GM04503 (cell line): ENCODE measurements around the gene RND1.

ENCODE experiments used
- DNase-seq: peaks from one replicate; pipeline ENCODE4 v3.0.0-alpha.2; 2012; ENCODE audit warnings: low read depth

RND1 gene

GRCh38 chr12:48827513-48828096 is 38.1 kb downstream of the RND1 start:
- no peak for DNase-seq

- no peak for DNase-seq
These were observed 38.6 kb downstream of the RND1 start for GRCh38 chr12:48827026-48827425.

- DNase-seq = no peak
These were observed 39.3 kb downstream of the RND1 start for GRCh38 chr12:48826209-48826855.

- DNase-seq = no peak
These were observed 40.8 kb downstream of the RND1 start for GRCh38 chr12:48824905-48825304.

GRCh38 chr12:48824112-48824511 is 41.6 kb downstream of the RND1 start:
- DNase-seq = no peak

GRCh38 chr12:48823281-48823680 is 42.4 kb downstream of the RND1 start:
- no peak for DNase-seq

- DNase-seq = no peak
These were observed 43.0 kb downstream of the RND1 start for GRCh38 chr12:48822711-48823110.

GRCh38 chr12:48822139-48822538 is 43.5 kb downstream of the RND1 start:
- no peak for DNase-seq

- DNase-seq = no peak
These were observed 45.5 kb downstream of the RND1 start for GRCh38 chr12:48819986-48820725.

GRCh38 chr12:48818831-48819590 is 46.7 kb downstream of the RND1 start:
- no peak for DNase-seq

GRCh38 chr12:48817873-48818830 is 47.5 kb downstream of the RND1 start, which contains the start of gene CACNB3:
TSS of gene CACNB3 (plus strand) at chr12:48818496. CDS start at chr12:48818930, 434 bp downstream.
- DNase-seq = no peak

GRCh38 chr12:48816143-48816854 is 49.4 kb downstream of the RND1 start:
- DNase-seq = no peak

- DNase-seq = peak; percentile 47
These were observed 50.3 kb downstream of the RND1 start for GRCh38 chr12:48815126-48816110.

- peak; percentile 31 for DNase-seq
These were observed 51.2 kb downstream of the RND1 start for GRCh38 chr12:48814262-48815125.

- DNase-seq = no peak
These were observed 52.0 kb downstream of the RND1 start for GRCh38 chr12:48813465-48814261.

GRCh38 chr12:48812389-48812788 is 53.3 kb downstream of the RND1 start:
- DNase-seq = no peak

- DNase-seq = no peak
These were observed 54.1 kb downstream of the RND1 start for GRCh38 chr12:48811437-48812090.
